Measurements from ENCODE around the gene EMX1. TPM values are rescaled to one million over a fixed set of nuclear protein-coding genes. Genes with fewer than 3 reads are reported as not detected.

The EMX1 gene
- total RNA-seq, 1 donor from 2014 or later: 0.43 TPM

GRCh38 chr2:72942293-72942692 lies 25.0 kb downstream of the EMX1 start:
- H3K4me1 Mint-ChIP-seq: peaks cover 11% of the 10 kb centered on the region
- no peaks in the 10 kb centered on the region for H4K20me1 ChIP-seq (ENCODE audit: low read depth)
- H3K27ac ChIP-seq: no peak overlapping the region
- peaks cover 13% of the 10 kb centered on the region for H3K4me1 ChIP-seq
- H3K79me2 ChIP-seq (ENCODE audit: low read depth): no peaks in the 10 kb centered on the region
- peaks cover 10% of the 10 kb centered on the region for H3K27me3 Mint-ChIP-seq (ENCODE audit: insufficient read depth, low read depth)
- H3K27ac Mint-ChIP-seq: no peak overlapping the region
- no peaks in the 10 kb centered on the region for H3K9me3 ChIP-seq (ENCODE audit: low read depth)
- H3K4me3 Mint-ChIP-seq: no peak overlapping the region
- H3K27me3 ChIP-seq: peaks cover 3% of the 10 kb centered on the region
- H3F3A ChIP-seq (ENCODE audit: low read depth): no peaks in the 10 kb centered on the region
- no peak overlapping the region for H3K9ac ChIP-seq
- H3K36me3 Mint-ChIP-seq: no peaks in the 10 kb centered on the region
- no peak for TF ChIP-seq EZH2 (IDR thresholded peaks at IDR 0.05)
- TF ChIP-seq EZH2phosphoT487 (IDR thresholded peaks at IDR 0.05): no peak
- no peak for TF ChIP-seq CTCF (IDR thresholded peaks at IDR 0.05)
- H3K36me3 ChIP-seq: no peaks in the 10 kb centered on the region
- H3K9me3 Mint-ChIP-seq: no peaks in the 10 kb centered on the region
- H2AFZ ChIP-seq (replicated peaks): no peak overlapping the region
- H3K4me2 ChIP-seq: no peak overlapping the region
- H3K4me3 ChIP-seq: no peak overlapping the region
- no peak for DNase-seq (ENCODE audit: low spot score)

- TF ChIP-seq EZH2 (IDR thresholded peaks at IDR 0.05) (no peak), CTCF (IDR thresholded peaks at IDR 0.05) (no peak), EZH2phosphoT487 (IDR thresholded peaks at IDR 0.05) (no peak)
- Mint-ChIP-seq H3K4me1 (peaks cover 11% of the 10 kb centered on the region), H3K36me3 (no peaks in the 10 kb centered on the region), H3K27me3 (ENCODE audit: insufficient read depth, low read depth) (peaks cover 6% of the 10 kb centered on the region), H3K4me3 (no peak overlapping the region), H3K27ac (no peak overlapping the region), H3K9me3 (no peaks in the 10 kb centered on the region)
- H3K9me3 ChIP-seq (ENCODE audit: low read depth): no peaks in the 10 kb centered on the region
- no peak overlapping the region for H3K9ac ChIP-seq
- H2AFZ ChIP-seq (replicated peaks): no peak overlapping the region
- H4K20me1 ChIP-seq (ENCODE audit: low read depth): no peaks in the 10 kb centered on the region
- no peaks in the 10 kb centered on the region for H3F3A ChIP-seq (ENCODE audit: low read depth)
- no peak overlapping the region for H3K4me2 ChIP-seq
- peaks cover 13% of the 10 kb centered on the region for H3K4me1 ChIP-seq
- H3K36me3 ChIP-seq: no peaks in the 10 kb centered on the region
- H3K27me3 ChIP-seq: peaks cover 3% of the 10 kb centered on the region
- no peak overlapping the region for H3K4me3 ChIP-seq
- no peak overlapping the region for H3K27ac ChIP-seq
- H3K79me2 ChIP-seq (ENCODE audit: low read depth): no peaks in the 10 kb centered on the region
- no peak for DNase-seq (ENCODE audit: low spot score)
Measured at GRCh38 chr2:72942881-72943418, 25.6 kb downstream of the EMX1 start.

- Mint-ChIP-seq H3K9me3 (no peaks in the 10 kb centered on the region), H3K36me3 (no peaks in the 10 kb centered on the region), H3K4me1 (peaks cover 11% of the 10 kb centered on the region), H3K27me3 (ENCODE audit: insufficient read depth, low read depth) (peaks cover 6% of the 10 kb centered on the region), H3K27ac (no peak overlapping the region), H3K4me3 (no peak overlapping the region)
- Histone ChIP-seq H3K4me2 (no peak overlapping the region), H3K9ac (no peak overlapping the region), H3K4me3 (no peak overlapping the region), H2AFZ (replicated peaks) (no peak overlapping the region), H3K4me1 (peaks cover 13% of the 10 kb centered on the region), H3K79me2 (ENCODE audit: low read depth) (no peaks in the 10 kb centered on the region), H3F3A (ENCODE audit: low read depth) (no peaks in the 10 kb centered on the region), H3K9me3 (ENCODE audit: low read depth) (no peaks in the 10 kb centered on the region), H4K20me1 (ENCODE audit: low read depth) (no peaks in the 10 kb centered on the region), H3K27me3 (peaks cover 3% of the 10 kb centered on the region), H3K36me3 (no peaks in the 10 kb centered on the region), H3K27ac (no peak overlapping the region)
- TF ChIP-seq CTCF (IDR thresholded peaks at IDR 0.05) (no peak), EZH2phosphoT487 (IDR thresholded peaks at IDR 0.05) (no peak), EZH2 (IDR thresholded peaks at IDR 0.05) (no peak)
- no peak for DNase-seq (ENCODE audit: low spot score)
Measured at GRCh38 chr2:72943540-72944395, 26.4 kb downstream of the EMX1 start.
